Neuron (in vitro differentiated cells): ENCODE measurements around the gene ANKRD10.
"Not testable (repeated sequence)": the region's sequence is repeated elsewhere in the genome, so short reads cannot be mapped to it uniquely, and the experiment has no call there.

Experiments used
- H2AFZ ChIP-seq: one replicate; pipeline ENCODE4 v1.6.1; 2013; ENCODE audit warnings: low read depth, mild to moderate bottlenecking, inconsistent platforms, low read length, moderate library complexity
- H3K27me3 ChIP-seq: one replicate; pipeline ENCODE4 v1.6.1; 2013; ENCODE audit warnings: low read length; ENCODE audit not compliant: insufficient read depth
- H3K36me3 ChIP-seq: one replicate; pipeline ENCODE4 v1.6.1; 2013; ENCODE audit warnings: low read length; ENCODE audit not compliant: insufficient read depth
- H3K4me1 ChIP-seq: one replicate; pipeline ENCODE4 v1.6.1; 2013; ENCODE audit warnings: low read length; ENCODE audit not compliant: insufficient read depth
- H3K4me3 ChIP-seq: 2 replicates; pipeline ENCODE4 v1.5.1; 2013; ENCODE audit warnings: mild to moderate bottlenecking, low read length, moderate library complexity
- H3K9me3 ChIP-seq: one replicate; pipeline ENCODE4 v1.6.1; 2013; ENCODE audit warnings: low read length

ANKRD10 gene

GRCh38 chr13:110850006-110850405 is 64.9 kb downstream of the ANKRD10 start:
- H3K27me3 ChIP-seq, result no peaks in the 10 kb centered on the region
- H3K4me3 ChIP-seq, result no peak overlapping the region
- peaks cover 8% of the 10 kb centered on the region for H3K4me1 ChIP-seq
- H3K36me3 ChIP-seq, result no peaks in the 10 kb centered on the region
- no peaks in the 10 kb centered on the region for H3K9me3 ChIP-seq
- no peak overlapping the region for H2AFZ ChIP-seq

DNA sequence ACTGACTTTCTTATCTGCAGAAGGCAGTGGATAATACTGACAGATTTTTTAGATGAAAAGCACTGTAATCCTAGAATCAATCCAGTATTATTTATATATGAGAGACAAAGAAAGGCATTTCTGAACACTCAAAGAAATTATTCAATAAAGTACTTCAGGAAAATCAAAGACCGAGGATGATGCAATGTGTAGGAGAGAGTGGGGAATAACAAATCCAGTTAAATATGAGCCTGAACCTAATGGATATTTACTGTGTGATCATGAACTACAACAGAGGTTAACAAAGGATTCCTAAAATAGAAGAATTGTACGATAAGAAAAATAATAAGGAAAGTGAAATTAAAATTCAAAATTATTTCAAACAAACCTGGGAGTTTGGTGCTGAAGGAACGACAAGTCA is 69.3 kb downstream of the ANKRD10 start:
- Histone ChIP-seq H3K27me3 (no peaks in the 10 kb centered on the region), H3K4me1 (peaks cover 6% of the 10 kb centered on the region), H3K4me3 (no peak overlapping the region), H2AFZ (no peak overlapping the region), H3K36me3 (no peaks in the 10 kb centered on the region), H3K9me3 (peaks cover 3% of the 10 kb centered on the region)

DNA sequence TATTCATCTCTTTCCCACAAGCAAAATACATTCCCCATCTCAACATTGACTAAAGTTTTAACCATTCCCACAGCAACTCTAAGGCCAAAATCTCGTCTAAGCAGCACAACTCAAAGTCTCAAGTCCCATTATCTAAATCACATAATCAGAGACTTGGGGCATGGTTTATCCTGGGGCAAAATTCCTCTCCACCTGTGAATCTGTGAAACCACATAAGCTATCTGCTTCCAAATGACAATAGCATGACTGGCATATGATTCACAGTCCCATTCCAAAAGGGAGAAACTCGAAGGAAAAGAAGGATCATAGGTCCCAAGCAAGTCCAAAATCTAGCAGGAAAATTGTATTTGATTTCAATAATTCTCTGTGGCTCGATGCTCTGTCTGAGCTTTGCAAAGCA is 73.0 kb downstream of the ANKRD10 start:
- no peak overlapping the region for H3K4me3 ChIP-seq
- H3K27me3 ChIP-seq, result no peaks in the 10 kb centered on the region
- peaks cover 3% of the 10 kb centered on the region for H3K9me3 ChIP-seq
- no peak overlapping the region for H2AFZ ChIP-seq
- H3K36me3 ChIP-seq, result no peaks in the 10 kb centered on the region
- H3K4me1 ChIP-seq, result no peaks in the 10 kb centered on the region

- H2AFZ ChIP-seq, result no peak overlapping the region
- no peaks in the 10 kb centered on the region for H3K4me1 ChIP-seq
- no peaks in the 10 kb centered on the region for H3K36me3 ChIP-seq
- peaks cover 3% of the 10 kb centered on the region for H3K9me3 ChIP-seq
- H3K27me3 ChIP-seq, result no peaks in the 10 kb centered on the region
- no peak overlapping the region for H3K4me3 ChIP-seq
These were observed 73.5 kb downstream of the ANKRD10 start for GRCh38 chr13:110841406-110841805.

DNA sequence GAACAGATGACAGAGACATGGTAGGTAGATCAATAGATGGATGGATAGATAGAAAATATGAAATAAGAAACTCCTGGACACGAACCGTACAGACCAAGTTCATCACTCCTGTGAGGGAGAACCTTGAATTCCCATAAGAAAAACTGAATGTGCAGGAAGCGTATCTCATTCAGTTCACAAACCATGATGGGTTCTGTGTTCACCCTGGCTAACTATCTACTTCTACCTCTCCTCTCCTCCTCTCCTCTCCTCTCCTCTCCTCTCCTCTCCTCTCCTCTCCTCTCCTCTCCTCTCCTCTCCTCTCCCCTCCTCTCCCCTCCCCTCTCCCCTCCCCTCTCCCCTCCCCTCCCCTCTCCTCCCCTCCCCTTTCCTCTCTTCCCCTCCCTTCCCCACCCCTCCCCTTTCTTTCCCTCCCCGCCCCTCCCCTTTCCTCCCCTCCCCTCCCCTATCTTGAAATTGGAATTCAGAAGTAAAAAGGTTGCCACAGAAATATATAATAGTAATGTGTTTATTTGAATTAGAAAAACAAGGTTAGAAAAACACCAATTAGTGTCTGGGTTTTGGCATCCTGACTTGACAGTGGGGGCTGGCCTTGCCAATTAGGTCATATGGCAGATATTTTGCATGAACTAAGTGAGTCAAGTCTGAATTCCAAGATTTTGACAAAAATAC is 75.9 kb downstream of the ANKRD10 start:
- Histone ChIP-seq H3K9me3 (peaks cover 3% of the 10 kb centered on the region), H3K4me1 (no peaks in the 10 kb centered on the region), H3K4me3 (no peak overlapping the region), H3K36me3 (no peaks in the 10 kb centered on the region), H2AFZ (no peak overlapping the region), H3K27me3 (no peaks in the 10 kb centered on the region)

GRCh38 chr13:110838116-110838515 is 76.8 kb downstream of the ANKRD10 start:
- H3K4me1 ChIP-seq, result no peaks in the 10 kb centered on the region
- H2AFZ ChIP-seq, result no peak overlapping the region
- peaks cover 3% of the 10 kb centered on the region for H3K9me3 ChIP-seq
- H3K4me3 ChIP-seq, result no peak overlapping the region
- no peaks in the 10 kb centered on the region for H3K36me3 ChIP-seq
- no peaks in the 10 kb centered on the region for H3K27me3 ChIP-seq

DNA sequence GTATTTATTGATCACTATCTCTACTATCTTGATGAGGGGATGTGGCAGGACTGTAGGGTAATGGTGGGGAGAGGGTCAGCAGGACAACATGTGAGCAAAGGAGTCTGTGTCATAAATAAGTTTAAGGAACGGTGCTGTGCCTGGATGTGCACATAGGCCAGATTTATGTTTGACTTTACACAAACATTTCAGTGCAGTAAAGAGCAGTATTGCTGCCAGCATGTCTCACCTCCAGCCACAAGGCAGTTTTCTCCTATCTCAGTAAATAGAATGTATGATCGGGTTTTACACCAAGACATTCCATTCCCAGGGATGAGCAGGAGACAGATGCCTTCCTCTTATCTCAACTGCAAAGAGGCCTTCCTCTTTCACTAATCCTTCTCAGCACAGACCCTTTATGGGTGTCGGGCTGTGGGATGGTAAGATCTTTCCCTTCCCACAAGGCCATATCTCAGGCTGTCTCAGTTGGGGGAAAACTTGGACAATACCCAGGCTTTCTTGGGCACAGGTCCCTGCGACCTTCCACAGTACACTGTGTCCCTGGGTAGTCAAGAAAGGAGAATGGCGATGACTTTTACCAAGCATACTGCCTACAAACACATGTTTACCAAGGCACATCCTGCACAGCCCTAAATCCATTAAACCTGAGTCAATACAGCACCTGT is 77.3 kb downstream of the ANKRD10 start:
- H3K4me3 ChIP-seq, H3K4me1 ChIP-seq, H3K36me3 ChIP-seq, H3K27me3 ChIP-seq, H2AFZ ChIP-seq, H3K9me3 ChIP-seq: not testable (repeated sequence)

- Histone ChIP-seq H3K4me1 (no peaks in the 10 kb centered on the region), H2AFZ (no peak overlapping the region), H3K27me3 (no peaks in the 10 kb centered on the region), H3K9me3 (no peaks in the 10 kb centered on the region), H3K4me3 (no peak overlapping the region), H3K36me3 (no peaks in the 10 kb centered on the region)
These were observed 78.3 kb downstream of the ANKRD10 start for GRCh38 chr13:110836605-110836903.

DNA sequence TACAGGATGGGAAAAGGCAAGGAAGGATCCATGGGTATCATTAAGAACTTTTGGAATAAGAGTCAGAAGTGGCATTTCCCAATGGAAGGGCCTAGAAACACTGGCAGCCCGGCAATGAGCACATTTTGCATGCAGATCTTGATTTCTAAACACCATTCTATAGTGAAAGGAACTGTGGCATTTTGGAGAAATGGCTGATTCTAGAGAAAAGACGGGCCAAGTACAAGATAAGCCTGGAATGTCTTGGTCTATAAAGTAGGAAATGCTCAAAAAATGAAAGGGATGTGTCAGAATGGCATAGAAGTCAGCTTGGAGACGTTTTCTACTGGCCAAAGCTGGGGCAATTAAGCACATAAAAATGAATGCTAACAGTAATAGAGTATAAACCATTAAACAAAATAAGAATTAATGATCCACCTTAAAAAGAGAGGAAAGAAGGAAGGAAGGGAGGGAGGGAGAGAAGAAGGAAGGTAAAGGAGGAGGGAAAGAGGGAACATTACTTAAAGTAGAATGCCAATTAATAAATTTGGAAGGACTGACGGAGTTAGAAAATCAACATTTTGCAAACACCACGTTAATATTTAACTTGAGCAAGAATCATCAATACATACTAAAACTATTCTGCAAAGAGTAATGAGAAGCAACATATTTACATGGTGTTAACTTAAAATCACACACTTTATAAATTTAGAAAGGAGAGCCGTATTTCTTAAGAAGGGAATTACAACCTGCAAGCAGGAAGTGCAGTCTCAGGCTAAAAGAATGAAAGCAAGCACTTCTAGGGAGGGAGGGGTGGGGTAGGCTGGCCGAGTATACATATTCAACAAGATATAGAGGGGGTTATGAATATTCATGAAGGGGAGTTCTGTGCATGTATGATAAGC is 78.9 kb downstream of the ANKRD10 start:
- Histone ChIP-seq H3K36me3 (no peaks in the 10 kb centered on the region), H2AFZ (no peak overlapping the region), H3K4me1 (no peaks in the 10 kb centered on the region), H3K9me3 (no peaks in the 10 kb centered on the region), H3K4me3 (no peak overlapping the region), H3K27me3 (no peaks in the 10 kb centered on the region)

DNA sequence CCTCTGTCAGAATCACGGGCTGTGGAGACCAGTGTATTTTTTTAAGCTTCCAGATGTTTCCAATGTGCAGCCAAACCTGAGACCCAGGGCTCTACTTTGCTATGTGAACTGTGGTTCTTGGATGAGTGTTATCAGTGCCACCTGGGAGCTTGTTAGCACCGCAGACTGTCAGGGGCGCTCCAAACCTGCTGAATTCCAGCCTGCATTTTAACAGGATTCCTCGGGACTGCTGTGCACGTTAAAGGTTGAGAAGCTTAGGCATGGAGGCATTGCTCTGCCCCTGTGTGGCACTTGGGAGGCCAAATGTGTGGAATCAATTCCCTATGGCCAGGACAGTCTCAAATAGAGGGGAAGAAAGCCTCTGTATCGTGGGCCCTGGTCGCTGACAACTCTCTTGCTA is 80.3 kb downstream of the ANKRD10 start:
- H3K36me3 ChIP-seq, result no peaks in the 10 kb centered on the region
- H2AFZ ChIP-seq, result no peak overlapping the region
- no peaks in the 10 kb centered on the region for H3K27me3 ChIP-seq
- no peaks in the 10 kb centered on the region for H3K4me1 ChIP-seq
- no peak overlapping the region for H3K4me3 ChIP-seq
- no peaks in the 10 kb centered on the region for H3K9me3 ChIP-seq

DNA sequence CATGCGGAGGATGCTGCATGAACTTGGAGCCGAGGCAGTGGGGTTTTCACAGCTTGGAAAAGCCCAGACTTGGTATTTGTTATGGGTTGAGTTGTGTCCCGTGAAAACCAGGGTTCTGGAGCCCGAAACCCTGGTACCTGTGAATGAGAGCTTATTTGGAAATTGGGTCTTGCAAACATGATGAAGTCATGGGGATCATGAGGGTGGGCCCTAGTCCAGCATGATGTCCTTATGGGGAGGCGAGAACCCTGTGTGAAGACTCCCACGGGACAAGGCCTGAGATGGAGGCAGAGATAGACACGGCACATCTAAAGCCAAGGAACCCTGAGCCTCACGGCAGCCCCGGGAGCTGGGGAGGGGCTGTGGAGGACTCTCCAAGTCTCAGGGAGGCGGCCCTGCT is 82.3 kb downstream of the ANKRD10 start:
- no peak overlapping the region for H3K4me3 ChIP-seq
- H3K9me3 ChIP-seq, result no peaks in the 10 kb centered on the region
- no peak overlapping the region for H2AFZ ChIP-seq
- no peaks in the 10 kb centered on the region for H3K27me3 ChIP-seq
- H3K4me1 ChIP-seq, result no peaks in the 10 kb centered on the region
- no peaks in the 10 kb centered on the region for H3K36me3 ChIP-seq

GRCh38 chr13:110832205-110832479 is 82.7 kb downstream of the ANKRD10 start:
- no peaks in the 10 kb centered on the region for H3K36me3 ChIP-seq
- no peaks in the 10 kb centered on the region for H3K9me3 ChIP-seq
- H3K4me1 ChIP-seq, result no peaks in the 10 kb centered on the region
- no peak overlapping the region for H2AFZ ChIP-seq
- H3K27me3 ChIP-seq, result no peaks in the 10 kb centered on the region
- no peak overlapping the region for H3K4me3 ChIP-seq

GRCh38 chr13:110831437-110832204 is 83.2 kb downstream of the ANKRD10 start:
- H2AFZ ChIP-seq, result no peak overlapping the region
- H3K9me3 ChIP-seq, result no peaks in the 10 kb centered on the region
- H3K27me3 ChIP-seq, result no peaks in the 10 kb centered on the region
- H3K36me3 ChIP-seq, result no peaks in the 10 kb centered on the region
- no peaks in the 10 kb centered on the region for H3K4me1 ChIP-seq
- no peak overlapping the region for H3K4me3 ChIP-seq
